ENCODE measurements around the gene LCNL1.

LCNL1 gene

GRCh38 chr9:136946228-136947027, 36.4 kb upstream of the LCNL1 start:
- H3K27me3 ChIP-seq (ENCODE audit: control insufficient read depth, low read length): no peaks in the 10 kb centered on the region
- H3K9me2 ChIP-seq (replicated peaks; ENCODE audit: control insufficient read depth, low read length): no peaks in the 10 kb centered on the region
- H3F3A ChIP-seq (ENCODE audit: control insufficient read depth, insufficient read depth): no peaks in the 10 kb centered on the region; the same call in 1 of the 2 replicates
- no peaks in the 10 kb centered on the region for H3K9me3 ChIP-seq (ENCODE audit: control insufficient read depth, insufficient read depth, low read length)
- no peak overlapping the region for H3K4me3 ChIP-seq (ENCODE audit: low read length)
- no peak overlapping the region for H3K27ac ChIP-seq (ENCODE audit: low read depth, low read length)
- H3K79me2 ChIP-seq (ENCODE audit: control insufficient read depth, low read length): peaks cover 24% of the 10 kb centered on the region
- no peak overlapping the region for H3K4me2 ChIP-seq (ENCODE audit: low read length)
- H4K20me1 ChIP-seq (ENCODE audit: control insufficient read depth, insufficient read depth, low read depth, low read length): 0 out of 2 replicates have a peak, but pooled peaks cover 3% of the 10 kb centered on the region
- peaks cover 24% of the 10 kb centered on the region for H3K4me1 ChIP-seq (ENCODE audit: control insufficient read depth, low read length)
- H3K36me3 ChIP-seq (ENCODE audit: control insufficient read depth, low read length): peaks cover 15% of the 10 kb centered on the region
- TF ChIP-seq EZH2phosphoT487 (IDR thresholded peaks at IDR 0.05; ENCODE audit: borderline replicate concordance, low read length): no peak
- TF ChIP-seq, protein P1, sequence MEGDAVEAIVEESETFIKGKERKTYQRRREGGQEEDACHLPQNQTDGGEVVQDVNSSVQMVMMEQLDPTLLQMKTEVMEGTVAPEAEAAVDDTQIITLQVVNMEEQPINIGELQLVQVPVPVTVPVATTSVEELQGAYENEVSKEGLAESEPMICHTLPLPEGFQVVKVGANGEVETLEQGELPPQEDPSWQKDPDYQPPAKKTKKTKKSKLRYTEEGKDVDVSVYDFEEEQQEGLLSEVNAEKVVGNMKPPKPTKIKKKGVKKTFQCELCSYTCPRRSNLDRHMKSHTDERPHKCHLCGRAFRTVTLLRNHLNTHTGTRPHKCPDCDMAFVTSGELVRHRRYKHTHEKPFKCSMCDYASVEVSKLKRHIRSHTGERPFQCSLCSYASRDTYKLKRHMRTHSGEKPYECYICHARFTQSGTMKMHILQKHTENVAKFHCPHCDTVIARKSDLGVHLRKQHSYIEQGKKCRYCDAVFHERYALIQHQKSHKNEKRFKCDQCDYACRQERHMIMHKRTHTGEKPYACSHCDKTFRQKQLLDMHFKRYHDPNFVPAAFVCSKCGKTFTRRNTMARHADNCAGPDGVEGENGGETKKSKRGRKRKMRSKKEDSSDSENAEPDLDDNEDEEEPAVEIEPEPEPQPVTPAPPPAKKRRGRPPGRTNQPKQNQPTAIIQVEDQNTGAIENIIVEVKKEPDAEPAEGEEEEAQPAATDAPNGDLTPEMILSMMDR (IDR thresholded peaks at IDR 0.05; ENCODE audit: low read depth, low read length, poor library complexity, severe bottlenecking): no peak

- Histone ChIP-seq H3K4me2 (ENCODE audit: low read length) (no peak overlapping the region), H3K79me2 (ENCODE audit: control insufficient read depth, low read length) (peaks cover 18% of the 10 kb centered on the region), H3K27ac (ENCODE audit: low read depth, low read length) (no peak overlapping the region), H4K20me1 (ENCODE audit: control insufficient read depth, insufficient read depth, low read depth, low read length) (0 out of 2 replicates have a peak, but pooled peaks cover 1% of the 10 kb centered on the region), H3K27me3 (ENCODE audit: control insufficient read depth, low read length) (no peaks in the 10 kb centered on the region), H3K9me2 (replicated peaks; ENCODE audit: control insufficient read depth, low read length) (no peaks in the 10 kb centered on the region), H3K4me3 (ENCODE audit: low read length) (no peak overlapping the region), H3K4me1 (ENCODE audit: control insufficient read depth, low read length) (peaks cover 24% of the 10 kb centered on the region), H3F3A (ENCODE audit: control insufficient read depth, insufficient read depth) (no peaks in the 10 kb centered on the region; the same call in 1 of the 2 replicates), H3K9me3 (ENCODE audit: control insufficient read depth, insufficient read depth, low read length) (no peaks in the 10 kb centered on the region), H3K36me3 (ENCODE audit: control insufficient read depth, low read length) (peaks cover 7% of the 10 kb centered on the region)
- TF ChIP-seq, protein P1 (IDR thresholded peaks at IDR 0.05; ENCODE audit: low read depth, low read length, poor library complexity, severe bottlenecking): no peak
- TF ChIP-seq EZH2phosphoT487 (IDR thresholded peaks at IDR 0.05; ENCODE audit: borderline replicate concordance, low read length): no peak
Observed at GRCh38 chr9:136947028-136947891, 35.5 kb upstream of the LCNL1 start.

GRCh38 chr9:136947955-136948510, 34.8 kb upstream of the LCNL1 start:
- H3K27me3 ChIP-seq (ENCODE audit: control insufficient read depth, low read length): no peaks in the 10 kb centered on the region
- H3F3A ChIP-seq (ENCODE audit: control insufficient read depth, insufficient read depth): no peaks in the 10 kb centered on the region; the same call in 1 of the 2 replicates
- H3K4me1 ChIP-seq (ENCODE audit: control insufficient read depth, low read length): peaks cover 24% of the 10 kb centered on the region
- peaks cover 11% of the 10 kb centered on the region for H3K79me2 ChIP-seq (ENCODE audit: control insufficient read depth, low read length)
- no peaks in the 10 kb centered on the region for H3K9me3 ChIP-seq (ENCODE audit: control insufficient read depth, insufficient read depth, low read length)
- H3K9me2 ChIP-seq (replicated peaks; ENCODE audit: control insufficient read depth, low read length): no peaks in the 10 kb centered on the region
- H3K36me3 ChIP-seq (ENCODE audit: control insufficient read depth, low read length): no peaks in the 10 kb centered on the region
- no peaks in the 10 kb centered on the region for H4K20me1 ChIP-seq (ENCODE audit: control insufficient read depth, insufficient read depth, low read depth, low read length)
- H3K4me2 ChIP-seq (ENCODE audit: low read length): no peak overlapping the region
- no peak overlapping the region for H3K4me3 ChIP-seq (ENCODE audit: low read length)
- H3K27ac ChIP-seq (ENCODE audit: low read depth, low read length): no peak overlapping the region
- TF ChIP-seq EZH2phosphoT487 (IDR thresholded peaks at IDR 0.05; ENCODE audit: borderline replicate concordance, low read length): no peak
- TF ChIP-seq, protein P1 (IDR thresholded peaks at IDR 0.05; ENCODE audit: low read depth, low read length, poor library complexity, severe bottlenecking): peak; percentile 63

Measured in DOHH2 (cell line).